ENCODE measurements around the gene LFNG. TPM values are rescaled to one million over a fixed set of nuclear protein-coding genes. Genes with fewer than 3 reads are reported as not detected.

Gene LFNG
- total and polyA plus RNA-seq, 9 of the 15 experiments (the other 6 are each of a cell fraction or from before 2014, with no cell fraction given): 0.03 to 0.89 (median 0.25) TPM; not detected in 1

DNA sequence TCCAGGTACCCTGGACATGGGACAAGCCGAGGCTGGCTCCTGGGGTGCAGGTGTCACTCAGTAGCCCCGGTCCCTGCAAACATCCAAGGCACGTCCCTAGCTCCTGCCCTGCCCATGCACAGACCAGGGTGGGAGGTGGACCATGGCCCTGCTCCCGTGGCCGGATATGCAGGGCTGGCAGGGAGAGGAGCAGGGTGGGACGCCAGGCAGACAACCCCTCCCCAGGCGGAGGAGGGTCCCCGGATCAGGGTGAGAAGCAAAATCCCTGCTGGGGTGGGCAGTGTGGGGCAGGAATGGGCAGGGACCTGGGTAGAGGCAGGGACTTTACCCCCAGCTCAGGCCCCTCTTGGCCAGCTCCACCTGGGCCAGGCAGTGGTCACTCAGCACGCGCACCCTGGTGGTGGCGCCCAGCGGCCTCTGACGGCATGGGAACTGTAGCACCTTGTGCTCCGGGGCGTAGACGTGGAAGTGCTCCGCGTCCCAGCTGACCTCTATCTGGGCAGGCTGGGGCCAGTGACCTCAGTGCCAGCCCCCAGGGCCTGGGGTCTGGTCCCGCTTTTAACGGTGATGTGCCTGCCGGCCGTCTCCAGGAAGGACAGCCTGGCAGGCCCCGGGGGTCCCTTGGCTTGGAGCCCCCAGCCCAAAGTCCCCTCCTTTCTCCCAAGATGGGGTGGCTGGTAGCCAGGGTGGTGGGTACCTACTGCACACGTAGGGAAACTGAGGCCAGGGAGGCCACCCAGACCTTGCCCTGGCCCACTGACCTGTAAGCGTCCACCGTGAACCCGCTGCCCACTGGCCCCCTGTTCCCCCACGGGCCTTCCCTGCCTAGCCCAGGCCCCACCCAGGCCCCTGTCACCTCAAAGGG, 44.5 kb upstream of the LFNG start (continued):
- TF ChIP-seq, protein P1, sequence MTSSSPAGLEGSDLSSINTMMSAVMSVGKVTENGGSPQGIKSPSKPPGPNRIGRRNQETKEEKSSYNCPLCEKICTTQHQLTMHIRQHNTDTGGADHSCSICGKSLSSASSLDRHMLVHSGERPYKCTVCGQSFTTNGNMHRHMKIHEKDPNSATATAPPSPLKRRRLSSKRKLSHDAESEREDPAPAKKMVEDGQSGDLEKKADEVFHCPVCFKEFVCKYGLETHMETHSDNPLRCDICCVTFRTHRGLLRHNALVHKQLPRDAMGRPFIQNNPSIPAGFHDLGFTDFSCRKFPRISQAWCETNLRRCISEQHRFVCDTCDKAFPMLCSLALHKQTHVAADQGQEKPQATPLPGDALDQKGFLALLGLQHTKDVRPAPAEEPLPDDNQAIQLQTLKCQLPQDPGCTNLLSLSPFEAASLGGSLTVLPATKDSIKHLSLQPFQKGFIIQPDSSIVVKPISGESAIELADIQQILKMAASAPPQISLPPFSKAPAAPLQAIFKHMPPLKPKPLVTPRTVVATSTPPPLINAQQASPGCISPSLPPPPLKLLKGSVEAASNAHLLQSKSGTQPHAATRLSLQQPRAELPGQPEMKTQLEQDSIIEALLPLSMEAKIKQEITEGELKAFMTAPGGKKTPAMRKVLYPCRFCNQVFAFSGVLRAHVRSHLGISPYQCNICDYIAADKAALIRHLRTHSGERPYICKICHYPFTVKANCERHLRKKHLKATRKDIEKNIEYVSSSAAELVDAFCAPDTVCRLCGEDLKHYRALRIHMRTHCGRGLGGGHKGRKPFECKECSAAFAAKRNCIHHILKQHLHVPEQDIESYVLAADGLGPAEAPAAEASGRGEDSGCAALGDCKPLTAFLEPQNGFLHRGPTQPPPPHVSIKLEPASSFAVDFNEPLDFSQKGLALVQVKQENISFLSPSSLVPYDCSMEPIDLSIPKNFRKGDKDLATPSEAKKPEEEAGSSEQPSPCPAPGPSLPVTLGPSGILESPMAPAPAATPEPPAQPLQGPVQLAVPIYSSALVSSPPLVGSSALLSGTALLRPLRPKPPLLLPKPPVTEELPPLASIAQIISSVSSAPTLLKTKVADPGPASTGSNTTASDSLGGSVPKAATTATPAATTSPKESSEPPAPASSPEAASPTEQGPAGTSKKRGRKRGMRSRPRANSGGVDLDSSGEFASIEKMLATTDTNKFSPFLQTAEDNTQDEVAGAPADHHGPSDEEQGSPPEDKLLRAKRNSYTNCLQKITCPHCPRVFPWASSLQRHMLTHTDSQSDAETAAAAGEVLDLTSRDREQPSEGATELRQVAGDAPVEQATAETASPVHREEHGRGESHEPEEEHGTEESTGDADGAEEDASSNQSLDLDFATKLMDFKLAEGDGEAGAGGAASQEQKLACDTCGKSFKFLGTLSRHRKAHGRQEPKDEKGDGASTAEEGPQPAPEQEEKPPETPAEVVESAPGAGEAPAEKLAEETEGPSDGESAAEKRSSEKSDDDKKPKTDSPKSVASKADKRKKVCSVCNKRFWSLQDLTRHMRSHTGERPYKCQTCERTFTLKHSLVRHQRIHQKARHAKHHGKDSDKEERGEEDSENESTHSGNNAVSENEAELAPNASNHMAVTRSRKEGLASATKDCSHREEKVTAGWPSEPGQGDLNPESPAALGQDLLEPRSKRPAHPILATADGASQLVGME (CRISPR knock-in tag; IDR thresholded peaks at IDR 0.05): no peak
- TF ChIP-seq SAP30 (IDR thresholded peaks at IDR 0.05; ENCODE audit: borderline replicate concordance, insufficient read depth, low read depth, low read length, poor library complexity, severe bottlenecking) (no peak), CBX8 (IDR thresholded peaks at IDR 0.05; ENCODE audit: borderline replicate concordance, extremely low read depth, low read depth, low read length, poor library complexity, severe bottlenecking) (no peak), ZNF253 (CRISPR knock-in tag; conservative IDR thresholded peaks at IDR 0.05) (no peak), NEUROD1 (IDR thresholded peaks at IDR 0.05; ENCODE audit: borderline replicate concordance, low read depth, low read length, partially characterized antibody) (no peak), ZNF717 (CRISPR knock-in tag; IDR thresholded peaks at IDR 0.05) (no peak), GTF2E2 (tag; IDR thresholded peaks at IDR 0.05) (no peak), CREM (IDR thresholded peaks at IDR 0.05; ENCODE audit: low read depth) (peak; percentile 35; the same call in 1 of the 2 replicates), ZNF133 (CRISPR knock-in tag; IDR thresholded peaks at IDR 0.05) (no peak), SRSF9 (IDR thresholded peaks at IDR 0.05; ENCODE audit: borderline replicate concordance, low read depth, low read length) (no peak), RAD21 (CRISPR knock-in tag; conservative IDR thresholded peaks at IDR 0.05 in 1 of 2, IDR thresholded peaks at IDR 0.05 in 1 of 2) (peak in 1 of 2 experiments; percentile 18; a peak in 1 of 4 replicates), DMBX1 (CRISPR knock-in tag; IDR thresholded peaks at IDR 0.05; ENCODE audit: borderline replicate concordance) (no peak), ZNF316 (IDR thresholded peaks at IDR 0.05) (no peak), ZNF707 (CRISPR knock-in tag; conservative IDR thresholded peaks at IDR 0.05) (no peak), KDM1A (IDR thresholded peaks at IDR 0.05) (no peak), FOXJ3 (CRISPR knock-in tag; IDR thresholded peaks at IDR 0.05) (no peak)
- TF ChIP-seq, protein P2, sequence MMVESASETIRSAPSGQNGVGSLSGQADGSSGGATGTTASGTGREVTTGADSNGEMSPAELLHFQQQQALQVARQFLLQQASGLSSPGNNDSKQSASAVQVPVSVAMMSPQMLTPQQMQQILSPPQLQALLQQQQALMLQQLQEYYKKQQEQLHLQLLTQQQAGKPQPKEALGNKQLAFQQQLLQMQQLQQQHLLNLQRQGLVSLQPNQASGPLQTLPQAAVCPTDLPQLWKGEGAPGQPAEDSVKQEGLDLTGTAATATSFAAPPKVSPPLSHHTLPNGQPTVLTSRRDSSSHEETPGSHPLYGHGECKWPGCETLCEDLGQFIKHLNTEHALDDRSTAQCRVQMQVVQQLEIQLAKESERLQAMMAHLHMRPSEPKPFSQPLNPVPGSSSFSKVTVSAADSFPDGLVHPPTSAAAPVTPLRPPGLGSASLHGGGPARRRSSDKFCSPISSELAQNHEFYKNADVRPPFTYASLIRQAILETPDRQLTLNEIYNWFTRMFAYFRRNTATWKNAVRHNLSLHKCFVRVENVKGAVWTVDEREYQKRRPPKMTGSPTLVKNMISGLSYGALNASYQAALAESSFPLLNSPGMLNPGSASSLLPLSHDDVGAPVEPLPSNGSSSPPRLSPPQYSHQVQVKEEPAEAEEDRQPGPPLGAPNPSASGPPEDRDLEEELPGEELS (CRISPR knock-in tag; IDR thresholded peaks at IDR 0.05; ENCODE audit: borderline replicate concordance): no peak
- TF ChIP-seq, protein P3, sequence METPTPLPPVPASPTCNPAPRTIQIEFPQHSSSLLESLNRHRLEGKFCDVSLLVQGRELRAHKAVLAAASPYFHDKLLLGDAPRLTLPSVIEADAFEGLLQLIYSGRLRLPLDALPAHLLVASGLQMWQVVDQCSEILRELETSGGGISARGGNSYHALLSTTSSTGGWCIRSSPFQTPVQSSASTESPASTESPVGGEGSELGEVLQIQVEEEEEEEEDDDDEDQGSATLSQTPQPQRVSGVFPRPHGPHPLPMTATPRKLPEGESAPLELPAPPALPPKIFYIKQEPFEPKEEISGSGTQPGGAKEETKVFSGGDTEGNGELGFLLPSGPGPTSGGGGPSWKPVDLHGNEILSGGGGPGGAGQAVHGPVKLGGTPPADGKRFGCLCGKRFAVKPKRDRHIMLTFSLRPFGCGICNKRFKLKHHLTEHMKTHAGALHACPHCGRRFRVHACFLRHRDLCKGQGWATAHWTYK (CRISPR knock-in tag; IDR thresholded peaks at IDR 0.05): no peak
